Mucosa of gallbladder (tissue), 1 donor: ENCODE data around the gene MYOZ2. TPM values are rescaled to one million over a fixed set of nuclear protein-coding genes. Genes with fewer than 3 reads are reported as not detected.
A peak's percentile ranks its signal among the peaks of the same experiment; 100 is the strongest.

Source experiments
- DNase-seq: peaks from one replicate; pipeline ENCODE4 v3.0.0-alpha.2; 2020; ENCODE audit warnings: low spot score
- total RNA-seq: library from RNA; stranded (reverse); gene quantifications from one replicate; pipeline ENCODE4 v1.2.1, GENCODE V29; 2021
- donor health status: DM: no; HTN: no; CAD: no.

MYOZ2 gene
- total RNA-seq, 1 donor from 2014 or later, result 0.32 TPM

DNA sequence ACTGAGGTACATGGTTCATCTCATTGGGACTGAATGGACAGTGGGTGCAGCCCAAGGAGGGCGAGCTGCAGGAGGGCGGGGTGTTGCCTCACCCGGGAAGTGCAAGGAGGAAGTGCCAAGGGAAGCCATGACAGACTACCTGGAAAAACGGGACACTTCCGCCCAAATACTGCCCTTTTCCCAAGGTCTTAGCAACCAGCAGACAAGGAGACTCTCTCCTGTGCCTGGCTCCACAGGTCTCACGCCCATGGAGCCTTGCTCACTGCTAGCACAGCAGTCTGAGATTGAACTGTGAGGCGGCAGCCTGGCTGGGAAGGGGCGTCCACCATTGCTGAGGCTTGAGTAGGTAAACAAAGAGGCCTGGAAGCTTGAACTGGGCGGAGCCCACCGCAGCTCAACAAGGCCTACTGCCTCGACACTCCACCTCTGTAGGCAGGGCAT lies 62.2 kb downstream of the MYOZ2 start:
- DNase-seq, result no peak

DNA sequence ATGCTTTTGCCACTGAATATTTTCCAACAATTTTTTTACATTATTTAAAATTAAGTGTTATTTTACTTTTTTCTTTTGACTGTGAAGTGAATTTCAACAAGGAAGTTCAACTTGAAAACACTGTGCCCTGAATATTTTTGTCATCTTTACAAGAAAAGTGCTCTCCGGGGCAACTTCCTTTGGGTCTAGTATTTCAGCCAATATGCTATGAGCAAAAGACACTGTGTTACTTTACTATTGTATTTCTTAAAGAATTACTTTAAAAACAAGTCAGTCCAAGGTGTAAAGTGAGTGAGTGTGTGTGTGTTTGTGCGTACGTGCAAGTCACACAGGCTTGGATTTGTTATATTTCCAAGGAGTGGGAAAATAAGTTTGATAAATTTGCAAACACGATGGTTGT lies 69.3 kb downstream of the MYOZ2 start:
- DNase-seq, result no peak

DNA sequence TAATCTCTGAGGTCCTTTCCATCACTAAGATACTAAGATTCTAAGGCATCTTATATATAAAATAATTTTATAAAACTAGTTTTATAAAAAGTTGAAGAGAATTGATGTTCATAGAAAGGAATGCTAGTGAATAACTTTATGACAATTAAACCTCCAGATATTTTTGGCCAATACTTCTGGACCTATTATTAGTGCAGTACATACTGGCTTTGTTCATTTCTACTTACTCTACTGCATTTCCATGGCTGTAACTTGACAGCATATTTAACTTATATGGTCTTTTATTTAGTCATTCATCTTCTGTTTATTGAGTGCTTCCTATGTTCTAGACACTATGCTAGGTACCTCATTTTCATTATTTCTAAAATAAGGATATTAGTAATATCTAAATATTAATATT lies 70.1 kb downstream of the MYOZ2 start:
- no peak for DNase-seq

DNA sequence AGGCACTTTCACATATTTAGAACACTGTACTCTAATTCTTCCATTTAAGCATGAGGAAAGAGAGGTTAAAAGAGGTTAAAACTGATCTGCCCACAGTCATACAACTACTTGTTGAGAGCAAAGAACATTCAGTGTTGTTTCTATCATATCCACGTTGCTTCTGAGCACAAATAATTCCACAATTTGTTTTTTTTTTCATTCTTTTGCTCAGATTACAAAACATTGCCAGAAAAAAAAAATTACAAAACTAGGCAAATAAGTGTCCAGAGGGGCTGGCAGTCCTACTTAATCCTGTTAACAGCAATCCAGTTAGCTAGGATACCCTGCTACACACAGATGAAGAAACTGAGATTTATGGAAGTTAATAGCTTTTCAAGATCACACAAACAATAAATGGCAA lies 70.5 kb downstream of the MYOZ2 start:
- no peak for DNase-seq

DNA sequence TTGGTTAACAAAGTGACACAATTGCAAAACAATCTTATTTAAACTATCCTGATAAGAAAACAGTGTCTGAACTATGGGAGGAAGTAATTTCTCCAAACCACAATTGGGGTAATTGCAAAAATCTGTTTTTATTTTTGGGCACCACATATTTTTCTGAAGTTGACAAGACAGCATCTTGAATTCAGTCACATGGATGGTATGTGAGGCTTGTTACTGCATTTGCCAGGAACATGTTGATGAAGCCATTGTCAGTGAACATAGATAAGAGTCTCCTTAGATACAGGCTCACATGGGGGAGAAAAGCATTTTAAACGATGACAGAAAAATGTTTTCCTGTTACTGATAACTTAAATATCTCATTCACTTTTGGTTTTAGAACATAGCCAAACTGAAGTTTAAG lies 71.4 kb downstream of the MYOZ2 start:
- no peak for DNase-seq

DNA sequence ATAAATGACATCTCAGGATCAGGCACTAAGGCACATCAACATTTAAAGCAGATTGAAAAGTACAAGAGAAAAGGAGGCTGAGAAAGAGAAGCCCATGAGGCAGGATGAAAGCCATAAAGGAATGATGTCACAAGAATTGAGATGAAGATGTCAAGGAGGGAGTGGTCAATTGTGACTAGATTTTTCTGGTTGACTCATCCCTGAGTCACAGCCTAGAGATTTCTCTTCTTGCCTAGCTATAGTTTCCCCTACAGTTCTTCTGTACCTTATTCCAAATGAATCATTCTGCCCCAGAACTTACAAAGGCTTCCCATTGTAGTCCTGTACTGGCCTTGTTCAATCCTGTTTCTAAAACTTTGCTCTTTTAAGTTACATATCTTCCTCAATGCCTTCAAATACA lies 73.4 kb downstream of the MYOZ2 start:
- no peak for DNase-seq

DNA sequence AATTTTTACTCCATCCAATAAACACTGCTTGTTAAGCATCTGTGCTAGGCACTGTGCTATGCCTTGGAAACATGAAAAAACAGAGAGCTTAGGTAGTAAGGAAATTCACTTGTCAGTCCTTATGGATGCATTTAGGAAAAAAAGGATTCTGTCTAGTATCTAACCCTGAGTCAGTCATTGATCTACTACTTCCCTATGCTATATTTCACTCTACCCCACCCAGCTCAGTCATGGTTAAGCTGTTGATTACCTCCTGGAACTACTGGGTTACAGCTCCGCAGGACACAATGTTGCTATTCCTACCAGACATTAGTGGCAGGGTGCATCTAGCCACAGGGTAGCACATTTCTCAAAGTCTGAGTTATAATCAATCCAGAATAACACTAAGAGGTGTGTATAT lies 74.0 kb downstream of the MYOZ2 start:
- no peak for DNase-seq

DNA sequence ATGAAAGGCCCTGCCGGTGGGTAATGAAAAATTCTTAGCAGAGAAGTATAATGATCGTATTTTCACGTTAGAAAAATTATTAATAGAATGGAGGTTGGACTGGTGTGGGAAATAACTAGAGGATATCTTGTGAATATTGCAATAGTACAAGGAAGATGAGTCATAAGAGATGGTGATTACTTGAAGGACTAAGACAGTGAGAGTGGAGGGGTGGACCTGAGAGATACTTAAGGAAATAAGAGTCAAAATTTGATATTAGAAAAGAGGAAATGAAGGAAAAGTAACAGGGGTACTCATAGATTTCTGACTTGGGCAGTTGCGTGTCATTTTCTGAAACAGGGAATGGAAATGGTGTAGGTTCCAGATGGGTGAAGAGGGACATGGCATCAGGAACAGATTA lies 75.1 kb downstream of the MYOZ2 start:
- no peak for DNase-seq

DNA sequence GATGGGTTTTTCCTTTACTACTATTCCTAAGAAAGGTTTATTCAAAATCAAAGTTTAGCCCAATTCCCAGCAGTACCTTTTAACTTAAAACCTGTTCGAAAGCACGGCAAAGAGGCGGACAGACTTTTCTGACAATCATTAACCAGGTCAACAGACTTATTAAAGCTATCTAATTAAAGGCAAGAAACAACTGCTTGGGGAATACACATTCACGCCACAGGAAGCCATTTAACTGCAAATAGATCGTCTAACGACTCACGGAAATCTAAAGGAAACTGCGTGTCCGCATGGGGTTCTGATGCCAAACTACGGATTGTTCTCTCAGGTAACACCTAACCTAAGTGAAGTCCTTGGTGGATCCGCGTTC lies 76.2 kb downstream of the MYOZ2 start:
- DNase-seq, result no peak

DNA sequence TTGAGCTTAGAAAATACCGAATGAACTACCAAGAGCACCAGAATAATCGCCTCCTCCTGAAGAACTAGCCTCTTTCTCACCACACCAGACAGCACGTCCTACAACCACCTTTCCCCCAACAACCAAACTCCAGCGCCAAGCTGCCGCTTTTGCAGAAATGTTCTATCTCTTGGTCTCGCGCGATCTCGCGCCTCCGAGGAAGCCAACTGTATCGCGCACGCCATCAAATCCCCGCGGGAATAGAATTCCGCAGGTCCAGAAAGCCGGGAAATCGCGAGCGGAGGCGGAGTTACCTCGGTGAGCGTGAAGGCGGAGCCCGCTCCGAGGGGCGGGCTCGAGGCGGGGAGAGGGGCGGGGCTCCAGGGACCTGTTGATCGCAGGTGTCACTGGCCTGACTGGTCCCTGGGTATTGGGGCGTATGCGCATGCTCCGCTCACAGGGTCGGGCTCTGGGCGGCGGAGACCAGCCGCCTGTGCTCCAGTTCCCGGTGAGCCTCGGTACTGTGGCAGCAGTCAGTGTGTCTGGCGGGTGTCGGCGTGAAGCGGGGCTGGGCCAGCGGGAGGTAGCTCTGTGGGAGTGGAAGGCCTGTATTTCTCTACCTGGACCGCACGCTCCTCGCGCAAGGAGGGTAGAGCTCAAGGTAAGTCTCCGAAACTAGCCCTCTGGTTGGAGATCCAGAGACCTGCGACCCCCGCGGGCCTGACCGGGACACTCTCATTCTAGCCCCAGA lies 76.8 kb downstream of the MYOZ2 start, which contains the start of gene USP53:
Gene USP53, plus strand, starts transcription at position 480 of the 730 bp plus-strand sequence. CDS start 27,047 bp downstream, outside the sequence.
- peak; percentile 98 for DNase-seq

DNA sequence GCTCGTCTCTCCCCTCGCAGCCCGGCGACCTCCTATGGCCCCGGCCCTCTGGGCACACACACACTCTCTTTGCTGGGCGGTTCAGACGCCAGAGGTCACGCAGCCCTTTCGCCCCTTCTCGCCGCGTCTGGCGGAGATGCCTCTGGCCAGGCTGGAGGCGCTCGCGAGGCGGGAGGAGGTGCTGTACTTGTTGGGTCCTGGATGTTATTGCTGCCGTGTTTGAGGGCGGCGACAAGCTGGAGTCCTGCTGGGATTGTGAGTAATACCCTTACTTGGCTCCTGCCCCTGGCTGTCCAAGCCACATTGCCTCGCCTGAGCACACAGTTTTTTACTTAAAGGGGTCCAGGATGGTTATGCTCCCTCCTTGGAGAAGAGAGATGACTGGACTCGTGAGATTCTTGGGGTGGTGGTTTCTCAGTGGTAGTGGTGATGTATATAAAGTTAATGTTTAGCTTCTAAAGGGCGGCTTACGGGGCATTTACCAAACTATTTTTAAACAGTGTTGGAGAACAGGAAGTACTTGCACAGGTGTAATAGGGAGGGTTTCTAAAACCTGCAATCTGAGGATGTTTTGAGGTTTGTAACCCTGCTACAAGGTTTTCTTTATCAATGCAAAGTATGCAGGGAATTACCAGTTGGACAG lies 77.5 kb downstream of the MYOZ2 start:
- DNase-seq, result peak; percentile 80

DNA sequence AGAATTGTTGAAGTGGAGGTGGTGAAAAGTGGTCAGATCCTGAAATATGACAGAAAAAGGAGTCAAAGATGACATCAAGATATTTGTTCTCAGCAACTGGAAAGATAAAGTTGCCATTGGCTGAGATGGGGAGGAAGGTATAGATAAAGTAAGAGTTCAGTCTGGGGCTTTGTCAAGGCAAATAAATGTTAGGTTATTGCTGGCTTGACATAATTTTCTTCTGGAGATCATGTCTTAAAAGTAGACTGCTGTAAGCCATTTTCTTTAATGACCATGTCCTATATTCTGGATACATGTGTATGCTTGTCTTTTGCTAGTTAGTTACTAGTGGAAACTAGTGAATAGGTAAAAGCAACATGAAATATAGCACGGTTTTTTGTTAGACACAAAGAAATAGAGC lies 82.5 kb downstream of the MYOZ2 start:
- DNase-seq, result no peak

DNA sequence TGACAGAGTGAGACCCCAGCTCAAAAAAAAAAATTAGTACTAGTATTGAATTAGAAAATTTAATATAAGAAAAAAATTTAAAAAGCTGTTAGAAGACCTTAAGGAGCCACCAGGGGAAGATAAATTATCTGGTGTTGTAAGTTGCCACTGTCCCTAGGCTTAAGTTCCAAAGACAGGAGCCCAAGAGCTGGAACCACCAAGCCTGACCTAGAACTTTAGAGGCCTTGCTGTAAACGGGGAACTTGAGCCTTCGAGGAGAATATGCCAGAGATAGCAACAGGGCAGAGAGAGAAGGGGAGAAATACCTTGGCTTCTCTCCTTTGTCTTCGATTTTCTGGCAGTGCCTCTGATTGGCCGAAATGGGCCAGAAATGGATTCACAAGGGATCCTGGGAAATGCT lies 85.8 kb downstream of the MYOZ2 start:
- no peak for DNase-seq

DNA sequence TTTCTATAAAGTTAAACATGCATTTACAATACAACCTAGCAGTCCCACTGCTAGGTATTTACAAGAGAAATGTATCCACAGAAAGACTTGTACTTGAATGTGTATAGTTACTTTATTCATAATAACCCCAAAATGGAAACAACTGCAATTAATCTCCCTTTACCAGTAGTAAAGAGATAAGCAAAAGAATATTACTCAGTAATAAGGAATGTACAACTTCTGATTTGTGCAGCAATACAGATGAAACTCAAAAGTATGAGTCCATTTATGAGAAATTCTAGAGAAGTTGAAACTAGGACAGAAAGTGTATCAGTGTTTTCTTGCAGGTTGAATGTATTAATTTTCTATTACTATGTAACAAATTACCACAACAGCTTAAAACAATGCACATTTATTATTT lies 92.1 kb downstream of the MYOZ2 start:
- DNase-seq, result no peak

DNA sequence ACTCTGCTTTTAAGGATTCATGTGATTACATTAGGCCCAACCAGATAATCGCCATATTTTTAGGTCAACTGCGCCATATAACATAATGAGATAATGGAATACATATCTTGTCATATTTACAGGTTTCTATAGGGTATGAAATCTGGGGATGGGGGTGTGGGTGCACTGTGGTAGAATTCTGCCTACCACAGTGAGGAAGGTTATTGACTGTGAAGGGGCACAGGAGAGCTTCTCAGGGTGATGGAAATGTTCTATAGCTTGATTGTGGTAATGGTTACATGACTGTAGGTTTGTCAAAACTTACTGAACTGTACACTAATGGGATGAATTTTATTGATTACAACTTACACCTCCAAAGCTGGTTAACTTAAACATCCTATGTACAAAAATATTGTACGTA lies 92.8 kb downstream of the MYOZ2 start:
- DNase-seq, result no peak

DNA sequence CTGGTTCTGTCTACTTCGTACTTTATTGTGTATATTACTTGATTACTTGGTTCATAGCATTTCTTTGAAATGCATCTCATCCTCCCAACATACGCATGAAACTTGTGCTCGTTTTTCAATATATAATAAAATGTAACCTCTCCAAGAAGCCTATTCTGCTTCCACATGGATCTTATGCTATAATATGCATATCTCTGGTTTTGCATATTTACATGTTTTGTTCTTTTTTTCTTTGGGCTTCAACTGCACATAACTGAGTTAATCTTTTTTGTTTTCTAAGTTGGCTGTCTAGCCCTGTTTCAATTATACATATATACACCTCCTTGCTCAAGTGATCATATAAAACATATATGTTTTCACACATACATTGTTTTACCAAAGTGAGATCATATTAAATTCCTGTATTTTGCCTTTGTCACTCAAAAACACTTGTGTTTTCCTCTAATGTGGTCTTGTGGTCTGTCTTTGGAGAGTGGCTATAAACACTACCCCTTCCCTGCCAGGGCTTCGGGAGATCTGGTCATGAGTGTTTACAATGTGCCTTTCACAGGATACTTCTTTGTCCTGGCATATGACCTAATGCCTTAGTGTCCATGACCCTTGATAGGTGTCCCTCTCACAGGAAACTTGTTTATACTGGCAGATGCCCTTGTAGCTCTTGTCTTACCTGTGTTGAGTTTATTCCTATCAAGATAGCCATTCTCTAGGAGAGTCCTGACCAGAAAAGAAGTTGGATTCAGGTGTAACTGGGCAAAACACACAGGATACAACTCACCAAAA lies 94.5 kb downstream of the MYOZ2 start:
- no peak for DNase-seq

DNA sequence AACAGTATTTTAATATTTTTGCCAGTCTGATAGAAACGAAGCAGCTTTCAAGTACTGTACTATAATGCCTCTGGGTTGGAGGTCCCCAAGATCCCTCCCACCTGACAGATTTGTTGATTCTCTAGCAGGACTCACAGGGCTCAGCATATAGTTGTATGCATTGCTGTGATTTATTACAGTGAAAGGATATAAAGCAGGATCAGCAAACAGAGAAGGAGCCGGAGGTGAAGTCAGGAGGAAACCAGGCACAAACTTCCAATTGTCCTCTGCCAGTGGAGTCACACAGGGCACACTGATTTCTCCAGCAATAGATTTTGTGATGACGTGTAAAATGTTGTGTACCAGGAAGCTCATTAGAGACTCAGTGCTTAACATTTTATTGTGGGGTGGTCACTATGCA lies 95.9 kb downstream of the MYOZ2 start:
- no peak for DNase-seq

DNA sequence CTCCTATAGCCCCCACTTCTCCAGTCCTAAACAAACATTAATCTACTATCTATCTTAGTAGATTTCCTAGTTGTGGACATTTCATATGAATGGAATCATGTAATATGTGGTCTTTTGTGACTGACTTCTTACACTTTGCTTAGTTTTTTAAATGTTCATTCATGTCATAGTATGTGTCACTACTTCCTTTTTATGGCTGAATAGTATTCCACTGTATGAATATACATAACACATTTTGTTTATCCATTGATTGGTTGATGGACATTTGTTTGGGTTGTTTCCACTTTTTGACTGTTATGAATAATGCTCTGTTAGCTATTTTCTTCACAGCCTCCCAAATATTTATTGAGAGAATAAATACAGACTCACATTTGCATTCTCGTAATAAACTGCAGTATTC lies 96.7 kb downstream of the MYOZ2 start:
- no peak for DNase-seq

DNA sequence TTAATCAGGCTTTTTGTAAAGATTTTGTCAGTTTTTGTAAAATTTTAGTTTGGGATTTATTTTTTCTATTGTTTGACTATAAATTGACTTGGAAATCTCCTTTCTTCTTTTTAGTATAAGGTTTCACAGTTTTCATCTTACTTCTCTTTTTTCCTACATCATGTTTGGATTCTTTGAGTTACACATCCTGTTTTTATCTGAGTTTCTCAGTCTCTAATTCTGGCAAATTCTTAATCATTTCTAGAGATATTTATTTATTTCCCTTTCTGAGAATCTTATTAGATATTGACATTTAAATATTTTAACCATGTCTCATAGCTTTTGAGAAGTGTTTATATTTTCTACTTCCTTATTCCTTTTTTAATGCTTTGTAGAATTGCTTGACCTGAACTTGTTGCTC lies 97.6 kb downstream of the MYOZ2 start:
- DNase-seq, result no peak

DNA sequence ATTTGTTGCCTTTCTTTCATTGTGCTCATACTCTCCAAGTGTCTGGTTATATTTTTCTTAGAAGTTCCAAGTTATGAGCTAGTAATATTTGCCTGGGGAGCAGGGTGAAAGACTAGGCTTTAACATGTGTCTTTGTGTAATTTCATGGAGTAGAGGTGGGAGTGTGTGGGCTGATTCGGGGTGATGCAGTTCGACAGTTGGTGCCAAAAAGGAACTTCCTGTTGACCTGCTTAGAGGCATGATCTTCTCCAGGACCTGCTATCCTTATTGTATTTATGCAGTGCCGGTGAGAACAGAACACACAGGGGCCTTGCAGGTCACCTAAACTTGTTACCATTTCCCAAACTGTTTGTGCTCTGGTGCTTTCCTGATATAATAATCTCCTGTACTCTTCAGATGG lies 98.1 kb downstream of the MYOZ2 start:
- DNase-seq, result no peak

DNA sequence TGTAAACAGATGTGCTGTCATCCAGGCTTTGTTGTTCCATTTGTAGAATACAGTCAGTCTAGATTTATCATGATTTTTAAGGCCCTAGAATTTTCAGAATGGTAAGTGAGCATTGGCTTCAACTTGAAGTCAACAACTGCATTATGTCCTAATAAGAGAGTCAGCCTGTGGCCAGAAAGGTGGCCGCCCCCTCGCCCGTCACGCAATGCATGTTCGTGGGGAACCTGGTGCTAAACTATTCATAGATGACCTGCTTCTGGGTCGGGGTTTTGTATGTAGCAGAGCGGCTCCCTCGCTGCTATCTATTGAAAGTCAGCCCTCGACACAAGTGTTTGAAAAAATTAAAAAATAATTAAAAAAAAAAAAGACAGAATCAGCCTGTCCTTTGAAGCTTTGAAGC lies 101.6 kb downstream of the MYOZ2 start:
- no peak for DNase-seq
